H1 (cell line): ENCODE results near the gene ASCL2. TPM values are rescaled to one million over a fixed set of nuclear protein-coding genes. Genes with fewer than 3 reads are reported as not detected.
A peak's percentile ranks its signal among the peaks of the same experiment; 100 is the strongest.

Source experiments
- CTCF ChIA-PET: fragments of 300-600 bp; sonication (Branson Sonifier 250); formaldehyde crosslinking; loops from one replicate; lab custom pipeline; 2021; ENCODE audit not compliant: partially characterized antibody; lab: Charles Lee
- POLR2A ChIA-PET: fragments of 300-600 bp; sonication (Branson Sonifier 250); formaldehyde crosslinking; loops from one replicate; lab custom pipeline; 2021; ENCODE audit warnings: inconsistent platforms; ENCODE audit not compliant: partially characterized antibody; lab: Charles Lee
- DNase-seq, 2 experiments: peaks; one replicate each; pipeline versions ENCODE4 v3.0.0 to v3.0.0-alpha.2; 2010 to 2022; ENCODE audit warnings: low spot score in 2 of 2, low read depth in 1 of 2, mixed read lengths in 1 of 2
- FAIRE-seq: peaks from 2 replicates; lab custom pipeline; 2011; peaks lifted over from hg19 to GRCh38; lab: Jason Lieb, UNC
- H2AFZ ChIP-seq: 2 replicates; pipeline ENCODE4 v1.8.1; 2012; ENCODE audit warnings: low read length, inconsistent platforms
- H2AK5ac ChIP-seq: 2 replicates; pipeline ENCODE4 v1.6.1; 2013; ENCODE audit warnings: low read depth, low read length
- H2BK120ac ChIP-seq: replicated peaks from 2 replicates; pipeline ENCODE3; 2013; ENCODE audit warnings: low read depth, low read length, inconsistent platforms
- H2BK12ac ChIP-seq: 2 replicates; pipeline ENCODE4 v1.6.1; 2013; ENCODE audit warnings: low read depth, low read length
- H2BK15ac ChIP-seq: 2 replicates; pipeline ENCODE4 v1.6.1; 2013; ENCODE audit warnings: low read length
- H2BK20ac ChIP-seq: 2 replicates; pipeline ENCODE4 v1.6.1; 2013; ENCODE audit warnings: low read length
- H2BK5ac ChIP-seq: 2 replicates; pipeline ENCODE4 v1.6.1; 2013; ENCODE audit warnings: low read depth, low read length
- H3K14ac ChIP-seq: 2 replicates; pipeline ENCODE4 v1.6.1; 2013; ENCODE audit warnings: inconsistent platforms; ENCODE audit not compliant: insufficient read length
- H3K18ac ChIP-seq: 2 replicates; pipeline ENCODE4 v1.6.1; 2013; ENCODE audit warnings: low read length; ENCODE audit errors: extremely low read depth
- H3K23ac ChIP-seq: 2 replicates; pipeline ENCODE4 v1.6.1; 2013; ENCODE audit warnings: inconsistent platforms; ENCODE audit not compliant: insufficient read length
- H3K23me2 ChIP-seq: 2 replicates; pipeline ENCODE4 v1.6.1; 2013; ENCODE audit warnings: low read depth, low read length
- H3K27ac ChIP-seq: 2 replicates; pipeline ENCODE4 v1.6.1; 2011; ENCODE audit warnings: low read depth, low read length, inconsistent platforms
- H3K27me3 ChIP-seq, 4 experiments: replicated peaks in 1 of 4; 1 replicate in 1 of 4; 2 replicates in 3 of 4; pipeline versions ENCODE4 v1.6.1 to v1.8.1; 2011 to 2013; ENCODE audit warnings: low read length in 3 of 4, mild to moderate bottlenecking in 3 of 4, inconsistent platforms in 2 of 4, mixed read lengths in 2 of 4, moderate library complexity in 1 of 4; ENCODE audit not compliant: control insufficient read depth in 3 of 4, insufficient read depth in 3 of 4; ENCODE audit errors: extremely low read depth in 1 of 4
- H3K36me3 ChIP-seq, 4 experiments: 2 replicates each; pipeline versions ENCODE4 v1.6.1 to v1.8.1; 2011 to 2013; ENCODE audit warnings: mild to moderate bottlenecking in 4 of 4, low read length in 3 of 4, moderate library complexity in 2 of 4, control low read depth in 1 of 4, inconsistent platforms in 1 of 4; ENCODE audit not compliant: insufficient read depth in 4 of 4, control insufficient read depth in 2 of 4
- H3K4ac ChIP-seq: replicated peaks from 2 replicates; pipeline ENCODE3; 2013; ENCODE audit warnings: low read length, low read depth, mixed read lengths, inconsistent platforms; ENCODE audit not compliant: insufficient read length
- H3K4me1 ChIP-seq, 4 experiments: replicated peaks in 1 of 4; 1 replicate in 1 of 4; 2 replicates in 3 of 4; pipeline versions ENCODE4 v1.6.1 to v1.8.1; 2011 to 2013; ENCODE audit warnings: low read length in 3 of 4, inconsistent platforms in 2 of 4, mixed read lengths in 1 of 4; ENCODE audit not compliant: insufficient read depth in 4 of 4, control insufficient read depth in 3 of 4
- H3K4me2 ChIP-seq, 2 experiments: 2 replicates each; pipeline versions ENCODE4 v1.6.1 to v1.8.1; 2011 to 2013; ENCODE audit warnings: low read depth in 2 of 2, low read length in 2 of 2, control low read depth in 1 of 2, inconsistent platforms in 1 of 2, mild to moderate bottlenecking in 1 of 2; ENCODE audit not compliant: insufficient read depth in 1 of 2
- H3K4me3 ChIP-seq, 4 experiments: fragments of 200-600, 300-600 bp in 1 of 4; sonication (generic), shearing (Covaris generic), sonication (Bioruptor Twin) in 1 of 4; 2 replicates each; pipeline versions ENCODE4 v1.5.1 to v1.8.1; 2011 to 2016; ENCODE audit warnings: low read length in 4 of 4, low read depth in 3 of 4, control low read depth in 2 of 4, inconsistent platforms in 2 of 4, mild to moderate bottlenecking in 2 of 4, mixed read lengths in 1 of 4, moderate library complexity in 1 of 4; ENCODE audit not compliant: insufficient read depth in 2 of 4; ENCODE audit errors: extremely low read depth in 1 of 4
- H3K56ac ChIP-seq: replicated peaks from 2 replicates; pipeline ENCODE3; 2013; ENCODE audit warnings: low read depth, mild to moderate bottlenecking, mixed read lengths, low read length, inconsistent platforms; ENCODE audit not compliant: insufficient read length
- H3K79me1 ChIP-seq: 2 replicates; pipeline ENCODE4 v1.6.1; 2013; ENCODE audit warnings: low read depth, low read length, control low read depth
- H3K79me2 ChIP-seq, 2 experiments: 2 replicates each; pipeline versions ENCODE4 v1.6.1 to v1.8.1; 2012 to 2013; ENCODE audit warnings: low read length in 2 of 2, mild to moderate bottlenecking in 2 of 2, inconsistent platforms in 1 of 2; ENCODE audit not compliant: insufficient read depth in 2 of 2, control insufficient read depth in 1 of 2
- H3K9ac ChIP-seq, 4 experiments: replicated peaks in 1 of 4; 1 replicate in 1 of 4; 2 replicates in 3 of 4; pipeline versions ENCODE4 v1.6.1 to v1.8.1; 2011 to 2013; ENCODE audit warnings: low read depth in 3 of 4, low read length in 3 of 4, control low read depth in 2 of 4, mild to moderate bottlenecking in 2 of 4, moderate library complexity in 2 of 4, inconsistent platforms in 1 of 4; ENCODE audit errors: extremely low read depth in 1 of 4
- H3K9me3 ChIP-seq, 2 experiments: 2 replicates each; pipeline versions ENCODE4 v1.6.1 to v1.8.1; 2012 to 2013; ENCODE audit warnings: mild to moderate bottlenecking in 2 of 2, moderate library complexity in 2 of 2, control low read depth in 1 of 2, inconsistent platforms in 1 of 2, low read depth in 1 of 2, low read length in 1 of 2, mixed read lengths in 1 of 2; ENCODE audit not compliant: insufficient read depth in 2 of 2
- H4K20me1 ChIP-seq, 2 experiments: replicated peaks in 1 of 2; 2 replicates each; pipeline versions ENCODE3 to v1.8.1; 2011 to 2013; ENCODE audit warnings: inconsistent platforms in 2 of 2, low read length in 2 of 2, mild to moderate bottlenecking in 1 of 2; ENCODE audit not compliant: insufficient read depth in 2 of 2, control insufficient read depth in 1 of 2
- H4K5ac ChIP-seq: 2 replicates; pipeline ENCODE4 v1.6.1; 2013; ENCODE audit warnings: low read length, low read depth, mixed read lengths, inconsistent platforms; ENCODE audit not compliant: insufficient read length
- H4K8ac ChIP-seq: 2 replicates; pipeline ENCODE4 v1.8.0; 2013; ENCODE audit warnings: mild to moderate bottlenecking, moderate library complexity, low read length, inconsistent platforms; ENCODE audit not compliant: insufficient read depth; ENCODE audit errors: extremely low read depth
- H4K91ac ChIP-seq: replicated peaks from 2 replicates; pipeline ENCODE3; 2013; ENCODE audit warnings: low read length, mixed read lengths, inconsistent platforms; ENCODE audit not compliant: insufficient read length
- ATF2 ChIP-seq: IDR thresholded peaks from 2 replicates; pipeline ENCODE4 v1.6.1; 2012; ENCODE audit warnings: low read length, inconsistent platforms
- JUND ChIP-seq: IDR thresholded peaks from 2 replicates; pipeline ENCODE4 v1.6.1; 2011; ENCODE audit warnings: mild to moderate bottlenecking, improper control_type of control experiment, low read length
- NANOG ChIP-seq: IDR thresholded peaks from 2 replicates; pipeline ENCODE4 v1.6.1; 2011; ENCODE audit warnings: low read length, low read depth, mild to moderate bottlenecking, inconsistent platforms; ENCODE audit not compliant: insufficient read depth, poor library complexity, severe bottlenecking
- SIRT6 ChIP-seq: IDR thresholded peaks from one replicate; pipeline ENCODE4 v1.7.1; 2012; ENCODE audit warnings: low read length, inconsistent platforms
- SIX5 ChIP-seq: IDR thresholded peaks from 2 replicates; pipeline ENCODE4 v1.6.1; 2011; ENCODE audit warnings: mild to moderate bottlenecking, low read depth, low read length
- WGBS, 2 experiments: shearing (Covaris generic) in 1 of 2; methylation state at CpG; one replicate each; pipeline versions ENCODE4 v1.1.6 to v1.1.7; 2013 to 2015; ENCODE audit warnings: low lambda C conversion rate in 2 of 2, mixed read lengths in 2 of 2, inconsistent platforms in 1 of 2, low coverage in 1 of 2, missing lambda C conversion rate in 1 of 2; ENCODE audit not compliant: insufficient replicate concordance in 2 of 2, insufficient coverage in 1 of 2, insufficient read length in 1 of 2; ENCODE audit errors: extremely low coverage in 1 of 2, missing lambda C conversion rate in 1 of 2; 5-methylcytosine and 5-hydroxymethylcytosine counted together
- polyA plus RNA-seq, 7 experiments: library from polyadenylated mRNA; depleted of rRNA in 3 of 7; stranded (reverse) in 5 of 7; unstranded in 2 of 7; fragments of >200 nt in 5 of 7; fragments of 200-250 nt in 2 of 7; gene quantifications; 1 replicate in 5 of 7; 2 replicates in 1 of 7; 4 replicates in 1 of 7; pipeline versions ENCODE4 v1.2.1 to v1.2.3, GENCODE V29; 2011 to 2013; ENCODE audit warnings: missing spikeins in 2 of 7, mixed read lengths in 2 of 7
- total RNA-seq: library from RNA; stranded (reverse); fragmentation: NEBNext Ultra II Directional; extraction: Animal tissue kit (Norgen Biotek cat#: 25700); gene quantifications from 2 replicates; pipeline ENCODE4 v1.2.1, GENCODE V29; 2021

Gene ASCL2
- total and polyA plus RNA-seq, 2 of the 8 experiments (the other 6 are each of a cell fraction or from before 2014, with no cell fraction given) = 0.51 to 0.56 TPM

GRCh38 chr11:2289859-2290258 is 19.5 kb upstream of the ASCL2 start:
- Histone ChIP-seq H2BK20ac (no peak overlapping the region), H2AFZ (no peak overlapping the region), H3K4me2 (no peak overlapping the region), H3K9me3 (no peaks in the 10 kb centered on the region), H3K14ac (no peak overlapping the region), H2BK120ac (no peak overlapping the region), H3K79me1 (no peaks in the 10 kb centered on the region), H3K4ac (no peak overlapping the region), H3K27me3 (peaks cover 0 to 10% (median 1%) of the 10 kb centered on the region in 4 experiments; a peak in 4 of 7 replicates), H3K79me2 (no peaks in the 10 kb centered on the region), H3K9ac (no peak overlapping the region), H2AK5ac (no peak overlapping the region), H4K20me1 (peaks cover 0 to 2% of the 10 kb centered on the region in 2 experiments), H3K18ac (no peak overlapping the region), H4K5ac (no peak overlapping the region), H4K91ac (no peak overlapping the region), H2BK15ac (no peak overlapping the region), H3K4me3 (no peak overlapping the region), H2BK12ac (0 out of 2 replicates have a peak overlapping the region, but pooled peaks have one; percentile 50), H4K8ac (no peak overlapping the region), H3K23me2 (no peaks in the 10 kb centered on the region), H3K27ac (no peak overlapping the region), H3K4me1 (peaks cover 0 to 5% (median 3%) of the 10 kb centered on the region in 4 experiments; a peak in 2 of 7 replicates), H3K36me3 (no peaks in the 10 kb centered on the region), H3K23ac (no peak overlapping the region), H2BK5ac (no peak overlapping the region), H3K56ac (no peak overlapping the region)
- ChIA-PET POLR2A (no interaction called here), CTCF (interaction anchor here (0.6 to 4.6 kb wide), 9 partner anchors 9 to 361 kb away, joined by 3 to 27 read pairs (median 5); partner anchors contain the start of genes C11orf21 and TSPAN32)
- DNase-seq = no peak
- no peak for FAIRE-seq
- 89% methylated on average over 7 of the region's 10 CpGs; no CpG with 5 or more reads in 1 of the 2 experiments for WGBS, 2 experiments
- TF ChIP-seq NANOG (no peak), SIX5 (no peak), SIRT6 (no peak), ATF2 (no peak), JUND (no peak)
